Measurements from ENCODE around the gene TTLL5. TPM values are rescaled to one million over a fixed set of nuclear protein-coding genes. Genes with fewer than 3 reads are reported as not detected.

TTLL5 gene
- total RNA-seq, 4 donors from 2014 or later = 32.4 to 183 (median 40.6) TPM

GRCh38 chr14:75928690-75929181 lies 267.7 kb downstream of the TTLL5 start:
- no peak for DNase-seq
- no peaks in the 10 kb centered on the region for H3K4me1 ChIP-seq
- no peaks in the 10 kb centered on the region for H3K36me3 ChIP-seq
- no peaks in the 10 kb centered on the region for H3K9me3 ChIP-seq
- intact Hi-C loops (cut with DNase I; ENCODE audit: low total_unique reads) = no loop called here
- no peaks in the 10 kb centered on the region for H3K27me3 ChIP-seq
- TF ChIP-seq POLR2A (IDR thresholded peaks at IDR 0.05) (no peak), CTCF (IDR thresholded peaks at IDR 0.05) (no peak)
- no peak overlapping the region for H3K4me3 ChIP-seq
- H3K27ac ChIP-seq = peak overlapping the region in 1 of 2 donors; percentile 61

- H3K27ac ChIP-seq = no peak overlapping the region
- TF ChIP-seq POLR2A (IDR thresholded peaks at IDR 0.05) = no peak
- TF ChIP-seq CTCF (IDR thresholded peaks at IDR 0.05) = no peak
- DNase-seq = no peak
- no peaks in the 10 kb centered on the region for H3K36me3 ChIP-seq
- no peaks in the 10 kb centered on the region for H3K9me3 ChIP-seq
- no peaks in the 10 kb centered on the region for H3K4me1 ChIP-seq
- H3K27me3 ChIP-seq = no peaks in the 10 kb centered on the region
- H3K4me3 ChIP-seq = no peak overlapping the region
- intact Hi-C loops (cut with DNase I; ENCODE audit: low total_unique reads) = no loop called here
Observed at GRCh38 chr14:75933712-75934296, 272.8 kb downstream of the TTLL5 start.

GRCh38 chr14:75934998-75935628 lies 274.1 kb downstream of the TTLL5 start:
- no peak for TF ChIP-seq CTCF (IDR thresholded peaks at IDR 0.05)
- Histone ChIP-seq H3K27me3 (no peaks in the 10 kb centered on the region), H3K9me3 (no peaks in the 10 kb centered on the region), H3K27ac (no peak overlapping the region), H3K4me3 (no peak overlapping the region), H3K36me3 (no peaks in the 10 kb centered on the region), H3K4me1 (no peaks in the 10 kb centered on the region)
- no peak for DNase-seq
- intact Hi-C loops (cut with DNase I; ENCODE audit: low total_unique reads) = no loop called here

GRCh38 chr14:75939200-75939599 lies 278.2 kb downstream of the TTLL5 start:
- intact Hi-C loops (cut with DNase I; ENCODE audit: low total_unique reads) = no loop called here
- DNase-seq = no peak
- H3K9me3 ChIP-seq = no peaks in the 10 kb centered on the region
- no peaks in the 10 kb centered on the region for H3K36me3 ChIP-seq
- no peak for TF ChIP-seq POLR2A (IDR thresholded peaks at IDR 0.05)
- no peak for TF ChIP-seq CTCF (IDR thresholded peaks at IDR 0.05)
- H3K27me3 ChIP-seq = no peaks in the 10 kb centered on the region
- no peak overlapping the region for H3K4me3 ChIP-seq
- no peak overlapping the region for H3K27ac ChIP-seq
- H3K4me1 ChIP-seq = no peaks in the 10 kb centered on the region

- Histone ChIP-seq H3K4me3 (no peak overlapping the region), H3K9me3 (no peaks in the 10 kb centered on the region), H3K27ac (no peak overlapping the region), H3K36me3 (no peaks in the 10 kb centered on the region), H3K4me1 (no peaks in the 10 kb centered on the region), H3K27me3 (no peaks in the 10 kb centered on the region)
- TF ChIP-seq CTCF (IDR thresholded peaks at IDR 0.05) (no peak), POLR2A (IDR thresholded peaks at IDR 0.05) (no peak)
- no peak for DNase-seq
- intact Hi-C loops (cut with DNase I; ENCODE audit: low total_unique reads) = no loop called here
Observed at GRCh38 chr14:75941030-75941429, 280.0 kb downstream of the TTLL5 start.
